OCI-LY7 (cell line): Measurements from ENCODE around the gene C1orf87. TPM values are rescaled to one million over a fixed set of nuclear protein-coding genes. Genes with fewer than 3 reads are reported as not detected.

ENCODE experiments used
- BruUV-seq: library from RNA; stranded (reverse); fragments of 400-500 nt; replicated peaks from 2 replicates; lab custom pipeline; 2021; lab: Mats Ljungman, UMichigan
- CTCF ChIA-PET: fragments of 300-600 bp; sonication (Branson Sonifier 250); formaldehyde crosslinking; loops from one replicate; lab custom pipeline; 2022; ENCODE audit warnings: antibody characterized with exemption; ENCODE audit not compliant: unreplicated experiment; lab: Charles Lee
- POLR2A ChIA-PET: fragments of 300-600 bp; sonication (Branson Sonifier 250); formaldehyde crosslinking; loops from one replicate; lab custom pipeline; 2022; ENCODE audit warnings: antibody characterized with exemption; lab: Charles Lee
- DNase-seq: peaks from one replicate; pipeline ENCODE4 v3.0.0-alpha.2; 2015; ENCODE audit warnings: low spot score
- H2AFZ ChIP-seq: fragments of 200-600 bp; sonication (generic), shearing (Covaris generic); 2 replicates; pipeline ENCODE4 v1.6.1; 2014; ENCODE audit warnings: mild to moderate bottlenecking, antibody characterized with exemption, low read length, moderate library complexity
- H3K27ac ChIP-seq: fragments of 200-600 bp; sonication (generic); 2 replicates; pipeline ENCODE4 v1.5.1; 2014; ENCODE audit warnings: mixed run types, low read depth, mild to moderate bottlenecking, moderate library complexity, low read length, inconsistent platforms; ENCODE audit not compliant: poor library complexity, severe bottlenecking
- H3K36me3 ChIP-seq: fragments of 200-600 bp; sonication (generic); 2 replicates; pipeline ENCODE4 v1.6.1; 2014; ENCODE audit warnings: mild to moderate bottlenecking, antibody characterized with exemption, low read length, moderate library complexity, mixed read lengths; ENCODE audit not compliant: insufficient read depth
- H3K4me1 ChIP-seq: fragments of 200-600 bp; sonication (generic); 2 replicates; pipeline ENCODE4 v1.5.1; 2014; ENCODE audit warnings: mild to moderate bottlenecking, low read length; ENCODE audit not compliant: insufficient read depth, poor library complexity, severe bottlenecking
- H3K4me2 ChIP-seq: fragments of 200-600 bp; sonication (generic); 2 replicates; pipeline ENCODE4 v1.6.1; 2014; ENCODE audit warnings: mild to moderate bottlenecking, low read length
- H3K4me3 ChIP-seq: fragments of 200-600 bp; sonication (generic); 2 replicates; pipeline ENCODE4 v1.5.1; 2014; ENCODE audit warnings: mild to moderate bottlenecking, low read depth, low read length; ENCODE audit not compliant: poor library complexity, severe bottlenecking
- H3K79me2 ChIP-seq: fragments of 200-600 bp; sonication (generic); 2 replicates; pipeline ENCODE4 v1.6.1; 2016; ENCODE audit warnings: low read depth, mild to moderate bottlenecking, low read length, moderate library complexity, mixed read lengths; ENCODE audit not compliant: insufficient read depth
- H3K9me2 ChIP-seq: fragments of 200-600 bp; sonication (generic); 2 replicates; pipeline ENCODE4 v1.6.1; 2016; ENCODE audit warnings: mild to moderate bottlenecking, low read length, mixed read lengths; ENCODE audit not compliant: insufficient read depth
- H3K9me3 ChIP-seq: fragments of 200-600 bp; sonication (generic); 2 replicates; pipeline ENCODE4 v1.6.1; 2014; ENCODE audit warnings: mild to moderate bottlenecking, mixed run types, low read length, mixed read lengths
- H4K20me1 ChIP-seq: fragments of 200-600 bp; sonication (generic); 2 replicates; pipeline ENCODE4 v1.6.1; 2014; ENCODE audit warnings: mild to moderate bottlenecking, antibody characterized with exemption, low read length, moderate library complexity, mixed read lengths; ENCODE audit not compliant: insufficient read depth
- CTCF ChIP-seq: fragments of 200-600 bp; sonication (generic); conservative IDR thresholded peaks from 2 replicates; pipeline ENCODE4 v1.5.1; 2014; ENCODE audit warnings: mild to moderate bottlenecking, antibody characterized with exemption, low read length, moderate library complexity, mixed read lengths
- EZH2phosphoT487 ChIP-seq: fragments of 200-600 bp; sonication (generic); IDR thresholded peaks from 2 replicates; pipeline ENCODE4 v1.6.1; 2018; ENCODE audit warnings: low read depth, borderline replicate concordance, mild to moderate bottlenecking, mixed run types, antibody characterized with exemption, low read length, moderate library complexity, mixed read lengths
- intact Hi-C: fragments of 100-400 bp; cut with micrococcal nuclease; formaldehyde crosslinking; loops from one replicate; pipeline ENCODE4 v1.10.0; 2022; ENCODE audit not compliant: unreplicated experiment
- small RNA-seq: library from RNA; depleted of rRNA; stranded (forward); fragments of <200 nt; gene quantifications from one replicate; pipeline ENCODE3, GENCODE V24; 2014
- total RNA-seq, 2 experiments: library from RNA; depleted of rRNA in 1 of 2; stranded (reverse); fragments of >200 nt in 1 of 2; shearing (Covaris generic) in 1 of 2; gene quantifications; 2 replicates each; pipeline ENCODE4 v1.2.3, GENCODE V29; 2014 to 2022

C1orf87 gene
- total RNA-seq, 2 experiments from 2014 or later, result not detected

DNA sequence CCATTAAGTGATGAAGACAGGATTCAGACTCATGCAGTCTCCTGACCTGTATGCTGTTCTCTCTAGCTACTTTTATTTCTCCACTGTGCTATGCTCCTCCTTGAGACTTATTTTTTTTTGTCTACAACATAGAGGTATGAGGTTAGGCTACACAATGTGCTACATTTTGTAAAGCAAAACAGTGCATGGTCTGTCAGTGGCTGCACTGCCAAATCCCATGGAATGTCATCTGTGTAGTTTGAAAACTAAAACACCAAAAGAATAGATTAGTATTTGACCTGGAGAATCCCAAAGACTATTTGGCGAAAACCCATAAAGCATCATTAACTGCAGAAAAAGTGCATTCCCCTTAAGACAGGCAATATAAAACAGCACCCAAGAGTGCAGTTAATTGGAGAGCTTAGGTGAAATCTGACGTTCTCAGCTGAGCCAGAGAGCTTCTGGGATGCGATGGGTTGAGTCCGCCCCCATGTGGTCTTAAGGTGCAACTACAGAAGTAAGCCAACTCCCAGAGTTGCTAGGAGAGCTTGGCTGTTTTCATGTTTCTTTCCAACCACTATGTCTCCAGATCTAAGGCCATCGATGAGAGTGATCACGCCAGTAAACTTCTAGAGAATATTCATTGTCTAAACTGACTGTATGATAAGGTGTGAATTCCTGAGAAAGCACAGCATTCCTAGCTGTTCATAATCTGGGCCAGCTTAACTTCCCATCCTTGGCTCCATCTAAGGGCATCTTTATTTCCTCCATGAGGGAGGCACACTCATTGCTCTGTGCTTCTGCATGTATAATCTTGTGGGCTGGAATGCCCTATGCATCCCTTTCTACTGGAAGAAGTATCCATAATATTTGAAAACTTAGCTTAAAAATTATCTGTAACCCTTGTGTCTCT is 126.3 kb downstream of the C1orf87 start:
- peak; percentile 61 for DNase-seq
- Histone ChIP-seq H3K9me3 (no peaks in the 10 kb centered on the region), H3K27ac (no peak overlapping the region), H3K9me2 (no peaks in the 10 kb centered on the region), H3K36me3 (no peaks in the 10 kb centered on the region), H3K4me3 (no peak overlapping the region), H3K4me1 (no peaks in the 10 kb centered on the region), H2AFZ (no peak overlapping the region), H3K79me2 (no peaks in the 10 kb centered on the region), H4K20me1 (no peaks in the 10 kb centered on the region), H3K4me2 (no peak overlapping the region)
- intact Hi-C loops, result loop anchor here (10.0 kb wide), 1 partner anchor 1202 kb away; no protein-coding TSS in a partner anchor
- CTCF ChIA-PET, result no interaction called here
- TF ChIP-seq CTCF, result peak; percentile 86
- no peak for TF ChIP-seq EZH2phosphoT487
- no TSS peak for BruUV-seq
- POLR2A ChIA-PET, result interaction anchor here (0.5 to 0.7 kb wide), 3 partner anchors 1101 to 1622 kb away, joined by 3 to 4 read pairs (median 3); no protein-coding TSS in a partner anchor

- POLR2A ChIA-PET, result no interaction called here
- intact Hi-C loops, result loop anchor here (10.0 kb wide), 1 partner anchor 1201 kb away; no protein-coding TSS in a partner anchor
Observed at GRCh38 chr1:59945790-59946189, 127.8 kb downstream of the C1orf87 start.

More at GRCh38 chr1:59945790-59946189, 127.8 kb downstream of the C1orf87 start:
- DNase-seq, result no peak
- BruUV-seq, result no TSS peak
- Histone ChIP-seq H3K9me3 (no peaks in the 10 kb centered on the region), H2AFZ (no peak overlapping the region), H3K79me2 (no peaks in the 10 kb centered on the region), H3K36me3 (no peaks in the 10 kb centered on the region), H3K9me2 (no peaks in the 10 kb centered on the region), H3K4me2 (no peak overlapping the region), H4K20me1 (no peaks in the 10 kb centered on the region), H3K4me1 (no peaks in the 10 kb centered on the region), H3K27ac (no peak overlapping the region), H3K4me3 (no peak overlapping the region)
- TF ChIP-seq EZH2phosphoT487, result no peak
- CTCF ChIA-PET, result no interaction called here

Small RNAs within 50 kb of the gene (small RNA-seq; reads per million reads assigned to genes)
- gene RN7SL475P, result not detected

Other genes starting within 250 kb of the C1orf87 start
- gene CYP2J2, start 147.0 kb downstream of the C1orf87 start, total RNA-seq (2014; rRNA removed; shearing (Covaris generic)), result not detected in 2 replicates
- not detected in 2 replicates for gene CYP2J2, start 147.0 kb downstream of the C1orf87 start, total RNA-seq (2022)